Right cardiac atrium (tissue), 5 donors: ENCODE data around the gene TGFBI. TPM values are rescaled to one million over a fixed set of nuclear protein-coding genes. Genes with fewer than 3 reads are reported as not detected.

Source experiments
- ATAC-seq, 2 donors: fragments of 200-7000 bp; cut with Tn5 transposase; one replicate each; pipeline versions ENCODE4 v1.8.0 to v1.9.1; 2020; ENCODE audit warnings: moderate library complexity in 2 of 2, mild to moderate bottlenecking in 1 of 2
- DNase-seq, 3 donors: peaks; one replicate each; pipeline ENCODE4 v3.0.0-alpha.2; 2020
- H3K27ac ChIP-seq: one replicate; pipeline ENCODE4 v1.5.1; 2013; ENCODE audit warnings: mild to moderate bottlenecking, low read length, control low read depth, moderate library complexity
- H3K27me3 ChIP-seq: one replicate; pipeline ENCODE4 v1.6.1; 2013; ENCODE audit not compliant: control insufficient read depth, insufficient read depth
- H3K4me1 ChIP-seq: one replicate; pipeline ENCODE4 v1.6.1; 2013; ENCODE audit warnings: low read length; ENCODE audit not compliant: control insufficient read depth, insufficient read depth
- H3K4me3 ChIP-seq: one replicate; pipeline ENCODE4 v1.5.1; 2013; ENCODE audit warnings: low read length, control low read depth
- H3K9me3 ChIP-seq: one replicate; pipeline ENCODE4 v1.6.1; 2013; ENCODE audit warnings: low read length; ENCODE audit not compliant: control insufficient read depth
- WGBS: extraction: QIAGEN DNeasy Blood & Tissue Kit; methylation state at CpG from one replicate; pipeline ENCODE4 v1.1.7; 2013; 5-methylcytosine and 5-hydroxymethylcytosine counted together
- intact Hi-C, 4 donors: fragments of 100-400 bp; cut with DNase I; formaldehyde crosslinking; loops; one replicate each; pipeline versions ENCODE4 v1.11.0 to v1.14.0; 2022 to 2023
- polyA plus RNA-seq: library from polyadenylated mRNA; stranded (reverse); fragments of 200-250 nt; gene quantifications from one replicate; pipeline ENCODE4 v1.2.3, GENCODE V29; 2013
- total RNA-seq, 4 donors: library from RNA; stranded (reverse); fragmentation: NEBNext Ultra II Directional; extraction: Animal tissue kit (Norgen Biotek cat#: 25700); gene quantifications; one replicate each; pipeline ENCODE4 v1.2.1, GENCODE V29; 2021
- donor health status: healthy with polysubstance abuse.
- donor health status: DM: no; HTN: yes; CAD: no.
- donor health status: DM: no; HTN: no; CAD: no.
- donor health status: DM: no; HTN: yes; CAD: no; lungs with severe emphysema.
- donor health status: DM: yes; HTN: yes; CAD: no.

TGFBI gene
- total and polyA plus RNA-seq, 5 donors = 41.6 to 60.4 (median 47.0) TPM

DNA sequence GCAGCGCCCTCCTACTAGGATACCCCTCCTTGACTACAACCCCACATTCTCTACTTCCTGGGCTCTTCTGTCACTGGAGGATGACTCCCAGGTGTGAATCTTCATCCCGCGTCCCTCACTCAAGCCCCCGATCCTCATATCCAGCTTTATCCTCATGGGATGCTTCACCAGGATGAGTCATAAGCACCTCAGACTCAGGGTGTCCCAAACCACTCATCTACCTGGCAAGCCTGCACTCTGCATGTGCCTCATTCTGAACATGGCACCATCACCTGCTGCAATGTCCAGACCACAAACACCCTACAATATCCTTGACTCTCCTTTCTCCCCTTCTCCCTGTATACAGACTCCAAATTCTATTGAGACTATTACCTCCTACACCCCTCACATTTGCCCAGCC lies 1.5 kb upstream of the TGFBI start:
- H3K4me3 ChIP-seq = no peak overlapping the region
- H3K27ac ChIP-seq = no peak overlapping the region
- no peaks in the 10 kb centered on the region for H3K27me3 ChIP-seq
- intact Hi-C loops = no loop called here
- no peak for ATAC-seq
- 89% methylated on average over 4 of the region's 4 CpGs for WGBS
- H3K9me3 ChIP-seq = no peaks in the 10 kb centered on the region
- no peak for DNase-seq
- peaks cover 9% of the 10 kb centered on the region for H3K4me1 ChIP-seq

DNA sequence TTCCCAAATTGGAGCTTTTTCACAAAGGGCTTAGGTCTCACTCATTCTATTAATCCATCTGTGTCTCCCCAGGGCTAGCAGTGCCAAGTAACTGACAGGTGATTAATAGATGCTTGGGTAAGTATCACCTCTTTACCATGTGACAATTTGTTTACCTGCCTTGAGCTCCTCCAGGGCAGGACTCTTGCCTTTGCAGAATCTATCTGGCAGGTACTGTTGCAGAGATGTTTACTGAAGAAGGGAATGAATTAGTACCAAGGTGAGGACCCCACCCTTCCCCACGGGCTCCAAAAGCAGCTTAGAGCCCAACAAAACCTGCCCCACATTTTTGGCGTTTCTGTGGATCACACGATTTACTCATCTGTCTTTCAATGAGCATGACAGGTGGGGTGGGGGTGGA lies 698 bp upstream of the TGFBI start:
- Histone ChIP-seq H3K9me3 (no peaks in the 10 kb centered on the region), H3K4me3 (no peak overlapping the region), H3K27ac (no peak overlapping the region), H3K27me3 (no peaks in the 10 kb centered on the region), H3K4me1 (peaks cover 9% of the 10 kb centered on the region)
- 69% methylated on average over 3 of the region's 3 CpGs for WGBS
- DNase-seq = peak in 1 of 3 donors; percentile 18
- no peak for ATAC-seq
- intact Hi-C loops = no loop called here

DNA sequence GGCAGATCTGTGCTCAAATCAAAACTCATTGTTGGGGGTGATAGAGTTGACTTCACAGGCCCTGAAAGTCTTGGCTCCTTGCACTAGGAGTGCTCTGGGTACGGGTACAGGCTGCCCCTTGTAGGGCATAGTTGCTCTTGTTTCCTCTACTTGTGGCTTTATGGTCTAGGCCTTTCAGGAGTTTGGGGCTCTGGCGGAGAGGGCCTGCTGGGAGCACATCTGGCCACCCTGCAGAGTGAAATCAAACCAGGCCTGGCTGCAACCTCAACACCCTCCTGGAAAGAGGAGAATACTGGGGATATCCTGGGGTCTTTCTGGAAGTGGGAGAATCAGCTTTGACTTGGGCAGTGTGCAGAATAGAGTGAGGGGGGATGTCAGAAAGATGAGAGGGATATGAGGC lies 1.5 kb downstream of the TGFBI start:
- DNase-seq = no peak
- Histone ChIP-seq H3K27ac (no peak overlapping the region), H3K9me3 (no peaks in the 10 kb centered on the region), H3K4me3 (peak overlapping the region; percentile 58), H3K27me3 (no peaks in the 10 kb centered on the region), H3K4me1 (no peaks in the 10 kb centered on the region)
- no peak for ATAC-seq
- 85% methylated on average over 2 of the region's 2 CpGs for WGBS
- intact Hi-C loops = no loop called here

DNA sequence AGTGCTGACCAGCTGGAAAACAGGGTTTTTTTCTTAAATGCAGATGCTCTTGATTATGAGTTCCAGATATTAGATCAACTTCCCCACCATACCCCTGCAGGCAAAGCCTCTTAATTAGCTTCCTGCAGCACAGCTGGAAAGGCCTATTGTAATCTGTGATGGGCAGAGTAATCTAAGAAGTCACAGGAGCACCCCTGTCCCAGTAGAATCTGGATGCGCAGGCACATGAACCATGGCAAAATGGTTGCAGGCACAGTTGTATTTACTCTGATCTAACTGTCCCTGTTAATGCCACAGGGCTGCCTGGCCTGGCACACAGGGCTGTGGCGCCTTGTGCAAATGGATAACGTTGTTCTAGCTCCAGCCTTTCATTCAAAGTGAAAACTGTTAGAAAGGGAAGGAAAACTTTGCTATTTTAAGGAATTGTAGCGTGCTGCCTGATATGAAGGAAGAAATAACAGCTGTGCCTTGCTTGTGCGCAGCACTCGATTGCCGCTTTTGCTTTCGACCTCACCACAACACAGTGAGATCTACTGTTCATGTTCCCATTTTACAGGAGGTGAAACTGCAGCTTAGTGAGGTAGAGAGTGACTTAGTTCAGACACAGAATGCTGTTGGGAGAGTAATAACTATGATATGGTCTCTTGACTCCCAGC lies 2.3 kb downstream of the TGFBI start:
- no peak for ATAC-seq

DNA sequence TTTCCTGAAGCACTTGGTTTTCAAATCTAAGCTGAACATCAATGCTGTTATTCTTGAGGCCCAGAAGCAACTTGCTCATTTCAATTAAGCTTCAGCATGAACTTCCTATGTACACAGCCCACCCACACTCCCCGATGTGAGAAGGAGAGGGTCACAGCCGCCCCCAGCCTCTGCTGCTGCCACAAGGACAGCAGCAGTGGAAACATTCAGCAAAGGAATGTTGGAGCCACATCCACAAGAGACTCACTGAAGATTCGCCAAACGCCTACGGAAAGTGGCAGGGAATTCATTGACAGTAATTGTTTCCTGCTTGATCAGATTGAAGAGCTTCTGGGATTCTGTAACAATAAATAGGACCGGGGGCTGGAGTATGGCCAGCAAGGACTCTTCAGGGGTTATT lies 2.9 kb downstream of the TGFBI start:
- Histone ChIP-seq H3K9me3 (no peaks in the 10 kb centered on the region), H3K27me3 (no peaks in the 10 kb centered on the region), H3K27ac (no peak overlapping the region), H3K4me3 (no peak overlapping the region), H3K4me1 (peaks cover 6% of the 10 kb centered on the region)
- no peak for DNase-seq
- ATAC-seq = no peak
- intact Hi-C loops = no loop called here
- WGBS = 41% methylated on average over 6 of the region's 6 CpGs

More for the DNA sequence above, 2.3 kb downstream of the TGFBI start:
- H3K27ac ChIP-seq = peak overlapping the region; percentile 14
- H3K27me3 ChIP-seq = no peaks in the 10 kb centered on the region
- peaks cover 3% of the 10 kb centered on the region for H3K4me1 ChIP-seq
- intact Hi-C loops = no loop called here
- WGBS = 44% methylated on average over 8 of the region's 8 CpGs
- peak overlapping the region; percentile 25 for H3K4me3 ChIP-seq
- peak in 1 of 3 donors; percentile 20 for DNase-seq
- H3K9me3 ChIP-seq = no peaks in the 10 kb centered on the region

DNA sequence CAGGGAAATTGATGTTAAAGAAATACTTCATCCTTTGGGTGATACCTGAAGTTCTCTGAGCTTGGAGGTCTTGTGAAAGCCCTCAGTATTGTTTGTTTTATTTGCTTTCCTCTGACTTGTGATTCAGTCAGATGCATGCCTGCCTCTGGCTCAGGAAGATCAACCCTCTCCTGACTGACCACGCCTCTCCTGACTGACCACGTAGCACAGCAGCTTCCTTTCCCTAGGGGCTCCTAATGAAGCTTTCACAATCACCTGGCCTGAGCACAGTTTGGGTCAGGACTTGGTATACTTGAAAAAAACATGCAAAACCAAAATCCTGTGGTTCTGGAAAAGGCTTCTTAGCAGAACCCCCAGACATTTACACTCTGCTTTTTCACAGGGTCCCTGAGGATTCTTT lies 3.8 kb downstream of the TGFBI start:
- ATAC-seq = no peak
- intact Hi-C loops = no loop called here
- WGBS = 67% methylated on average over 2 of the region's 2 CpGs
- H3K9me3 ChIP-seq = no peaks in the 10 kb centered on the region
- peaks cover 10% of the 10 kb centered on the region for H3K4me1 ChIP-seq
- no peaks in the 10 kb centered on the region for H3K27me3 ChIP-seq
- H3K4me3 ChIP-seq = no peak overlapping the region
- peak in 1 of 3 donors; percentile 26 for DNase-seq
- H3K27ac ChIP-seq = no peak overlapping the region

DNA sequence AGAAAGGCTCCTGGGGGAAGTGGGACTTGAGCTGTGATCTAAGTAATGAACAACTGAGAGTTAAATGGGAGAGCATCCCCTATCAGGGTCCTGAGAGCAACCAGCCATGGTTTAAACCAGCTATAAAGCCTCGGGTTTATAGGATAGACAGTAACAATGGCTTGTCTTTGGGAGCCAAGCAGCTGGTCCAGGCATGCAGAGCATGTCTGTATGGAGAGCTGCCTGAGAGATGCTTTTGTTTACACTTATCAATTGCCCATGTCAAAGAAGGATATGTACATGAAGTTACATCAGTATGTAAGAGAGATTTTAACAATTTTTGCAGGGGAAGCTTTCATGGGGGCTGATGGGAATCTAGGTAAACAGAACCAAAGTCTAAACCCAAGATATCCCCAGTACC lies 4.4 kb downstream of the TGFBI start:
- no peak overlapping the region for H3K27ac ChIP-seq
- WGBS = 46% methylated on average over 1 of the region's 1 CpG
- no peaks in the 10 kb centered on the region for H3K9me3 ChIP-seq
- intact Hi-C loops = no loop called here
- H3K27me3 ChIP-seq = no peaks in the 10 kb centered on the region
- DNase-seq (no peak), ATAC-seq (no peak)
- H3K4me3 ChIP-seq = no peak overlapping the region
- H3K4me1 ChIP-seq = peaks cover 13% of the 10 kb centered on the region

DNA sequence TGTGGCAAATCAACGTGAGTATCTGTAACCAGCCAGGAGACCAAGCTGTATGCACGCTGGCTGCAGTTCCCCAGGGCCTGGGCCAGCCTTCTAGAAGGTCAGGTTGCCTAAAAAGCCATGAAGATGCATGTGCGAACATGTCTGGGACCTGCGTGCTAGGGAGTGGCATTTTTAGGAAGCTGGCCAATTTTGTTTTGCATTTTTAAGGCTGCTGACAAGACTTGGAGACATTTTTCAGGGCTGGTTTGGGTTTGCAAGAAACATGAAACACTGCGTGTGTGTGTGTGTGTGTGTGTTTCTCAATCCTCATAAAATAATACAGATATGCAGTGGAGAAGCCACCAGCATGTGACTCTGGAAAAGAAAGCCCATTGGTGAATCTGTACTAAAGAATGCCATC lies 5.1 kb downstream of the TGFBI start:
- Histone ChIP-seq H3K9me3 (no peaks in the 10 kb centered on the region), H3K27ac (no peak overlapping the region), H3K4me3 (no peak overlapping the region), H3K4me1 (peaks cover 13% of the 10 kb centered on the region), H3K27me3 (no peaks in the 10 kb centered on the region)
- DNase-seq (no peak), ATAC-seq (no peak)
- intact Hi-C loops = no loop called here
- WGBS = 81% methylated on average over 5 of the region's 5 CpGs

DNA sequence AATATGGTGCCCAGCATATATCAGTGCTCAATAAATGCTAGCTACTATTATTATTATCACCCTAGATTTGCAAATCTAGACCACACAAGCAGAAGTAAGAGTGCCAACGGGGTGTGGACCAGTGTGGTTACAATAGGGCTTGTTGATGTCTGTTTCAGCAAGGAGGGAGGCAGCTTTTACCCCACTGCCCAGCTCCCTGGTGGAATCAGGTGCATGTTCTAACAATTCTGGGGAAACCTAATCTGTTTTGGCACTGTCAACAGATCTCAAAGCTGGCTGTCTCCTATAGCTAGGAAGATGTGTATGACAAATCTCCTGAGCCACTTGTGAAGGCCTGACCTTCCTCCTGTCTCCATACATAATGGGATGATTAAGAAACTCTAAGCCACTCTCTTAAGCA lies 5.7 kb downstream of the TGFBI start:
- intact Hi-C loops = no loop called here
- Histone ChIP-seq H3K4me3 (no peak overlapping the region), H3K9me3 (no peaks in the 10 kb centered on the region), H3K27ac (no peak overlapping the region), H3K27me3 (no peaks in the 10 kb centered on the region), H3K4me1 (peaks cover 13% of the 10 kb centered on the region)
- WGBS = 79% methylated on average over 1 of the region's 1 CpG
- ATAC-seq = no peak
- DNase-seq = no peak

DNA sequence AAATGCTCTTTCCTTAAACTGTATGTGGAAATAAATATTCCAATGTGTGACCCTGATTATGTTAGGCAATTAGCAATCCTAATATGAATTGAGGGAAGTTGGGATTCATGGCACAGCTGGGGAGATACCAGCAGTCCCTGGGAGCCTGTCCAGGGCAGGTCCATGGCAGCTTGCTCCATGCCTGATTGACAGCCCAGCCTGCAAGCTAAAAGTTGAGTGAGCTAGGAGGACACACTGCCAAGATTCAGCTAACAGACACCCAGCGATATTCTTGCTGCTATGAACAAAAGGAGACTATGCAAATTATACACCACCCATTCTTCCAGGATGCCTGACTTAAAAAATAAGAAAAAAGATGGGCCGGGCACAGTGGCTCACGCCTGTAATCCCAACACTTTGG lies 6.2 kb downstream of the TGFBI start:
- 83% methylated on average over 3 of the region's 3 CpGs for WGBS
- intact Hi-C loops = no loop called here
- Histone ChIP-seq H3K4me1 (peaks cover 13% of the 10 kb centered on the region), H3K27me3 (no peaks in the 10 kb centered on the region), H3K27ac (no peak overlapping the region), H3K9me3 (no peaks in the 10 kb centered on the region), H3K4me3 (no peak overlapping the region)
- ATAC-seq (peak; percentile 68 to 73), DNase-seq (peak in 1 of 3 donors; percentile 70)

DNA sequence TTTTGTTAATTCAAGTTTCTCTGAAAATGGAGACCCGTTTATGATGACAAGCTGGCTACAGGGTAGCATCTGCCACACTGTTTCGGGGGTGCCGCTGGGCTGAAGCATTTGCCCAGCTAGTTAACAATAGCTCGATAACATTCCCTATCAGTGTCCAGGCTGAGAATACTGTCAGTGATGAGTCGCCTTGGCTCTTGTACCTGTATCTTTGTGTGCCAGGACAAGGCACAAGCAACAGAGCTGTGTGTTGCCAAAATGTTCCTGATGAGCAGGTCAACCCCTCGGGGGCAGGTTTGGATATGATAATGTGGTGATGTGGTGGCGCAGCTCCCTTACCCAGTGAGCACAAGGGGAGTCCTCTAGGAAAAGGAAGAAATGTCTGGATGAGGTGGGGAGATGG lies 7.0 kb downstream of the TGFBI start:
- Histone ChIP-seq H3K4me1 (peaks cover 13% of the 10 kb centered on the region), H3K27me3 (no peaks in the 10 kb centered on the region), H3K4me3 (no peak overlapping the region), H3K9me3 (no peaks in the 10 kb centered on the region), H3K27ac (peak overlapping the region; percentile 75)
- ATAC-seq (peak; percentile 45 to 64), DNase-seq (peak in 1 of 3 donors; percentile 54)
- intact Hi-C loops = no loop called here
- 66% methylated on average over 7 of the region's 7 CpGs for WGBS
